CD1c-positive myeloid dendritic cell (primary cell): ENCODE data around the gene KIAA0753.
"Not testable (repeated sequence)": the region's sequence is repeated elsewhere in the genome, so short reads cannot be mapped to it uniquely, and the experiment has no call there.

ENCODE experiments used
- DNase-seq: peaks from one replicate; pipeline ENCODE4 v3.0.0-alpha.2; 2016; ENCODE audit errors: extremely low spot score

The KIAA0753 gene

GRCh38 chr17:6596941-6597340 is 43.6 kb downstream of the KIAA0753 start:
- DNase-seq = no peak

DNA sequence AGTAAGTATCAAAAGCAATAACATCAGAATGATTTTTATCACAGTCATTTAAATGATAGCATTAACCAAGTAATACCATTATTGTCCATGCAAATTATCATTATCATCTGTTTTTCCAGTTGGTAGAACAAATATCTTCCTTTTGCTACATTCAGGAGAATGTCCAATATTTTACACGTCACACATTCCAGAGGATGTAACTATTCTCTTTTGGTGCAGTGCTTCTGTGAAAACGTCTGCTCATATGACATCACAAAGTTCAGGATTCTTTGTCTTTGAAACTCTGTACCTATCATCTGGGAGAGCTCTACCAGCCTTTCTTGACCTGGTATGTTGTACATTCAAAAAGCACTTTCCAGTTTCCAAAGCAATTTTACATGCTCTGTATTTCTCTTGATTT is 44.0 kb downstream of the KIAA0753 start:
- no peak for DNase-seq

DNA sequence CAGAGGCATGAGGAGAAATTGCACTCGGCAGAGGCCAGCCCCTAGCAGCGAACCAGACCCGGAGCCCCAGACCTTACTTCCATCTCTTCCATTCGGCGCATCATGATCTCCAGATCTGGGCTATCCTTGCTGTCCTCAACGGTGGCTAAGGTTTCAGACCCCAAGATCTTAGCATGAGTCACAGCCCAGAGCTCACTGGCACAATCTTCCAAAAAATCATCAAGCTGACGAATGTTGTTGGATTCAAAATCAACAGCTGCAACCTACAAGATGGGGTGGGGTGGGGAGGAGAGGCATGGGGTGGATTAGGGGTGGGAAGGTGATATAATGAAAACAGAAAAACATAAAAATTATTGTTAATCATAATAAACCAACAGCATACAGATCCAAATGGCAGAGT is 44.4 kb downstream of the KIAA0753 start:
- DNase-seq = no peak

GRCh38 chr17:6593371-6593770 is 47.1 kb downstream of the KIAA0753 start:
- DNase-seq = not testable (repeated sequence)

DNA sequence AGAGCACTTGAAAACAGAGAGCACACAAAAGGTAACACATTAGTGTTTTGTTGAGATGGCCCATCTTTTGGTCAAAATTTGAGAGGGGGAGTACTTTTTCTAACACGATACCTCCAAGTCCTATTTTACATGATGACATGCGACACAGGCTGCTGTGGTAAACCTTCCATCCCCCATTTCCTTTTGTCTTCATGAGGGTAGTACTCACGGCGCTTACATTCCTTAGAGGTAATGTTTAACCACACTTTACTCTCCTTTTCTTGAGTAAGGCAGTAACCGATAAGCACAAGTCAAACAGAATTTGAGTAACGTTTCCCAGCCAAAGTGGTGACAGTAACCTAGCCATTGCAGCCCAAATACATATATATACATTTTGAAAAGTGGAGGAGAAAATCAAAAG is 48.3 kb downstream of the KIAA0753 start:
- no peak for DNase-seq

- DNase-seq = no peak
These were observed 48.8 kb downstream of the KIAA0753 start for GRCh38 chr17:6591599-6592158.

- DNase-seq = no peak
These were observed 51.1 kb downstream of the KIAA0753 start for GRCh38 chr17:6589266-6589946.

GRCh38 chr17:6588165-6588564 is 52.3 kb downstream of the KIAA0753 start:
- no peak for DNase-seq

GRCh38 chr17:6587310-6587709 is 53.2 kb downstream of the KIAA0753 start:
- DNase-seq = no peak

GRCh38 chr17:6583411-6583810 is 57.1 kb downstream of the KIAA0753 start:
- DNase-seq = no peak

GRCh38 chr17:6580625-6581024 is 59.9 kb downstream of the KIAA0753 start:
- no peak for DNase-seq

DNA sequence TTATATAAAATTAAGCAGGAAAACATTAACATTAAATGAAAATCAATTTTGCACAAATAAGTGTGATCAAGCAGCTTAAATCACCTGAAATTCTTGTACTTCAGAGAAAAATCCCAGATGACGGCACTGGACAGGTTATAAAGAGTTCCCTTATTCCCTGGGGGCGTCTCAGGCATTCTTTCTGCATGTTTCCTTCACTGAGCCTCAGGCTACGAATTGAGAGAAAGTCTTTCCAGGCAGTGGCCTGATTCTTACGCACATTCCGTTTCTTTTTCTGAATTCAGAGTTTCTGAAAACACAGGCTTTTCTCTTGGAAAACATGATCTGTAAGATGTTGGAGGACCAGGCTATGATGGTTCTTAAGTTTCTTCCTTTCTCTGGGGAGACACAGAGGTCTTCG is 62.0 kb downstream of the KIAA0753 start:
- DNase-seq = no peak

- no peak for DNase-seq
These were observed 62.7 kb downstream of the KIAA0753 start for GRCh38 chr17:6577686-6578263.

DNA sequence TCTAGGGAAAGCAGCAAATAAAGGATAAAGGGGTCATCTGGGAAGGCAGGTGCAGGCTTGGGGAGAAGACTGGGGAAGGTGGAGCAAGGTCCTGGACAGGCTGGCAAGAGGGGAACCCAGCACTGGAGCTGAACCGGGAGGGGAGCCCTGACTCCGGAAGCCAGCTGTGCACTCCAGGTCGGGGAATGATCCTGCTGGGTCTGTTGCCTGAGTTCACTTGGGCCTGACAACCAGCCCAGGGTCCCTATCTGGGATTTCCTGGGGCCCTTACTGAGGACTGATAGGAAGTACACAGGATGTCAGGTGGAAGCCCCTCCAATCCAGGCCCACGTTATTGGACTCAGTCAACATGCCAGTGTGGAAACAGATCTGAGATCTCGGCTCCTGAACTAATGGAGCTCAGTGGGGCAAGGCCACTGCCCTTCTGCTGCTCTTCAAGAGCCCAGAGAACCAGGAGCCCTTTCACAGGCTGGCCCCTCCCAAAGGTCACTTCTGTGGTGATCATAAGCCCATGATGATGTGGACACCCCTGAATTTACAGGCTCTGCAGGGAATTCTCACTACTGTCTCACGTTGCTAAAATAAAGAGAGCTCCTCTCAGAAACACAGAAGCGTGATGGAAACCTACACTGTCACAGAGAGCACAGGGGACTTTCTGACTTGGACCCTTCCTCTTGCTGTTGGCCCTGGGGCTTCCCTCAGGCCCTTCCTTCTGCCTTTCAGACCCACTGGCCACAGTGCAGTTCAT is 64.3 kb downstream of the KIAA0753 start:
- DNase-seq = no peak

- DNase-seq = no peak
These were observed 64.9 kb downstream of the KIAA0753 start for GRCh38 chr17:6575596-6575988.

GRCh38 chr17:6574687-6575595 is 65.6 kb downstream of the KIAA0753 start:
- peak; percentile 94 for DNase-seq

DNA sequence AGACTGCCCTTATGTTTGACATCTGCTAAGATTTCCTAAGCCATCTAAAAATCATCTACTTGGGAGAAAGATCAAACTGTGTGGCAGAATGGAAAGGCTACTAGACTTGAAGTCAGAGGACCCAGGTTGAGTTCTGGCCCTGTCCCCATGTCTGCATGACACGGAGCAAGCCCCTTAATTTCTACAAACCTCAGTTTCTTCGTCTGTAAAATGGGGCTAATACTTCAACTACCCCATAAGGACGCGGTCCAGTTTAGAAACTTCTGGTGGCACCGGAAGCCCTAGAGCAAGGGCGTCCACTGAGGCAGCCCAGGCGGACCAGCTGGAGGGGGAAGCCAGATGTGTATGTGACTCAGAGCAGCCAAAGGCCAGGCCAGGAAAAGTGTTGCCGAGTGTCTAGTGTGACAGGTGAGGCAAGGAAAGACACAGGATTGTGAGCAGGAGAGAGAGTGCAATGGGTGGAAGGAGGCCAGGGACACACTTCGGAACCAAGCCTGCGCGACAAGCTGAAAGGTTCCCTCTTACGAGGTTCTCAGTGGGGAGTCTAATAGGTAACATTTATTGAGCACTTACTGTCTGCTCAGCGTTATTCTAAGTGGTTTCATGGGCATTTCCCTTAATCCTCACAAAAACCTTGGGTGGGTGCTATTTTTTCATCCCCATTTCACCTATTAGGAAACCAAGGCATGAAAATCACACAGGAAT is 66.4 kb downstream of the KIAA0753 start:
- no peak for DNase-seq

DNA sequence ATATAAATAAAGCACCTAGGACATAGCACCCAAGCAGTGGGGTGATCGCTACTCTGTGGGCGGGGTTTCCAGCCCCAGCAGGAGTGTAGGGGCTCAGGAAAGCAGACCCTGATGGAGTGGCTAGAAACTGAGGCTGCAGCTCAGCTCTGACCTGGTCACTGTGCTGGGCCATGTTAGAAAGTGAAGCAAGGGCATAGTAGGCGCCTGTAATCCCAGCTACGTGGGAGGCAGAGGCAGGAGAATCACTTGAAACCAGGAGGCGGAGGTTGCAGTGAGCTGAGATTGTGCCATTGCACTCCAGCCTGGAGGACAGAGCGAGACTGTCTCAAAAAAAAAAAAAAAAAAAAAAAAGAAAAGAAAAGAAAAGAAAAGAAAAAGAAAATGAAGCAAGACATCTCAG is 67.0 kb downstream of the KIAA0753 start:
- DNase-seq = not testable (repeated sequence)

DNA sequence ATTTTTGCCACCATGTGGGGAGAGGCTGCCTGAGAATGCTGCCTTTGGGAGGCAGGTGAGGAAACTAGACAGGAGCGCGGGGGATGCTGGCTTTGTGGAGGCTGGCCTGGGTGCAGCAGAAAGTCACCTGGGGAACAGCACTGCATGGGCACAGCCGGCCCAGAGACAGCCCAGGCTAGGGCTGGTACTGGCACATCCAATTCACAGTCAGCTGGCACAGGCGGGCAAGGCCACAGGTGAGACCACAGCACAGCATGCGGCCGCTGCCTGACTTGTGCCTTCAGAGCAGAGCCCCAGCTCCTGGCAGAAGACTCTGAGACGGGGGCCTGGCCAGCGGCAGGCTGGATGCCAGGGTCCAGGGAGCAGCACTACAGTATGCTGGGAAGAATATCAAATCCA is 67.5 kb downstream of the KIAA0753 start:
- DNase-seq = no peak

- no peak for DNase-seq
These were observed 69.1 kb downstream of the KIAA0753 start for GRCh38 chr17:6571452-6571781.

DNA sequence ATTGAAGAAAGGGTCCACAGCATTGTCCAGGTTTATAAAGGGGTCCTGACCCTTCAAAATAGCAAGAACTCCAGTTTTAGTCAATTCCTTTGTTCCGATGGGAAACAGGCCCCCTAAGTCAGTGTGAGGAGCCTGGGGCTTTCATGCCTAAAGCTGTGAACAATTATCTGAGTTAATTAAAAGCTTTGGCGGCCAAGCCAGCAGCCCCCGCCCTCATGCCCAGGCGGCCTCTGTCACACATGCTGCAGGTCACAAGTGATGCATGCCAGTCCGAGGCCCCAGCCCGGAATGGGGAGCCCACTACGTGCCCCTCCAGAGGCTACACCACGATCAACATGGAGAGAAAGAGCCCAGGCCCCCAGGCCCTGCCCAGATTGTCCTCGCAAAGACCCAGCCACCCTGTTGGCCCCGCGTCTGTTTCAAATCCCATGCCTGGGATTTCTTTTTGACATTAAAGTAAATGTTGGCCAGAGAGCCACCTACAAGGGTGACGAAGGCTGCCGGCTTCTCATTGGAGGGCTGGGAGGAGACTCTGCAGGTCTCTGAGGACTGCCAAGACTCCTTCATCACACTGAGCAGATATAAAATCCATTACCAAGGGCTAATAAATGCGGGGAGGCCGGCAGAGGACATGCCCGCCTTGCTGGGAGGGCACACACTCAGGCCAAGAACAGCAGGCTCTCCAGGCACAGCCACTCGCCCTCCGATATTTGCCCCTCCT is 69.6 kb downstream of the KIAA0753 start:
- no peak for DNase-seq
